HUES64 (cell line): ENCODE data around the gene PRPF31.
"Not testable (repeated sequence)": the region's sequence is repeated elsewhere in the genome, so short reads cannot be mapped to it uniquely, and the experiment has no call there.

Experiments
- H3K27ac ChIP-seq: 2 replicates; pipeline ENCODE4 v1.7.0; 2013; ENCODE audit warnings: low read depth, low read length, inconsistent platforms
- H3K27me3 ChIP-seq: 2 replicates; pipeline ENCODE4 v1.6.1; 2013; ENCODE audit warnings: mild to moderate bottlenecking, low read length; ENCODE audit not compliant: insufficient read depth
- H3K36me3 ChIP-seq: 2 replicates; pipeline ENCODE4 v1.6.1; 2013; ENCODE audit warnings: mild to moderate bottlenecking, low read length; ENCODE audit not compliant: insufficient read depth
- H3K4me1 ChIP-seq: 2 replicates; pipeline ENCODE4 v1.6.1; 2013; ENCODE audit warnings: mild to moderate bottlenecking, low read length, moderate library complexity; ENCODE audit not compliant: insufficient read depth
- H3K4me3 ChIP-seq: 2 replicates; pipeline ENCODE4 v1.5.1; 2013; ENCODE audit warnings: mild to moderate bottlenecking, low read length, moderate library complexity
- H3K9ac ChIP-seq: 2 replicates; pipeline ENCODE4 v1.6.1; 2013; ENCODE audit warnings: mild to moderate bottlenecking, low read depth, low read length
- H3K9me3 ChIP-seq: 2 replicates; pipeline ENCODE4 v1.6.1; 2013; ENCODE audit warnings: low read depth, low read length; ENCODE audit not compliant: insufficient read depth
- WGBS: fragments of 150-250, 120-280 bp; methylation state at CpG from one replicate; pipeline ENCODE4 v1.1.7; 2013; ENCODE audit warnings: missing lambda C conversion rate; 5-methylcytosine and 5-hydroxymethylcytosine counted together

The PRPF31 gene

GRCh38 chr19:54095859-54096616 lies 19.5 kb upstream of the PRPF31 start:
- peaks cover 30% of the 10 kb centered on the region for H3K27me3 ChIP-seq
- H3K4me3 ChIP-seq: peak overlapping the region; percentile 55
- WGBS: under 1% methylated on average over 46 of the region's 46 CpGs
- not testable (repeated sequence) for H3K36me3 ChIP-seq, H3K4me1 ChIP-seq, H3K9me3 ChIP-seq, H3K27ac ChIP-seq
- peak overlapping the region; percentile 46 for H3K9ac ChIP-seq

DNA sequence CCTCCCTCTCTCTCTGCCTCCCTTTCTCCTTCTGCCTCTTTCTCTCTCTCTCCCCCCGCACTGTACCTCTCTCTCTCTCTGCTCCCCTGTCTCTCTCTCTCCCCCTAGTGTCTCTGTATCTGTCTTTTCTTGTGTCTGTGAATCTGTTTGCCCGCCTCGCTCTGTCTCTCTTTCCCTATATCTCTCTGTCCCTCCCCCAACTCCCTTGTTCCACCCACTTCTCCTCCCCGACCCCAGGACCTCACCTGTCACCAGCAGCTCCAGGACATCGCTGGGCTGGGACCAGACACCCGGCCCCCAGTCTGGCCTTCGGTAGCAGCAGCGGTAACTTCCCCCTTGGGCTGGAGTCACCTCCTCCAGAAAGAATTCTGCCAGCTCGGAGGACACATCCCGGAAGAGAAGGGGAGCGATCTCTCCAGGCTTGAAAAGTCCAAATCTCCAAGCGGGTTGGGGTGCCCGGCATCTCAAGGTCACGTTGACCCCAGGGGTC lies 18.9 kb upstream of the PRPF31 start:
- H3K27ac ChIP-seq: 0 out of 2 replicates have a peak overlapping the region, but pooled peaks have one; percentile 30
- H3K4me3 ChIP-seq: peak overlapping the region; percentile 55

DNA sequence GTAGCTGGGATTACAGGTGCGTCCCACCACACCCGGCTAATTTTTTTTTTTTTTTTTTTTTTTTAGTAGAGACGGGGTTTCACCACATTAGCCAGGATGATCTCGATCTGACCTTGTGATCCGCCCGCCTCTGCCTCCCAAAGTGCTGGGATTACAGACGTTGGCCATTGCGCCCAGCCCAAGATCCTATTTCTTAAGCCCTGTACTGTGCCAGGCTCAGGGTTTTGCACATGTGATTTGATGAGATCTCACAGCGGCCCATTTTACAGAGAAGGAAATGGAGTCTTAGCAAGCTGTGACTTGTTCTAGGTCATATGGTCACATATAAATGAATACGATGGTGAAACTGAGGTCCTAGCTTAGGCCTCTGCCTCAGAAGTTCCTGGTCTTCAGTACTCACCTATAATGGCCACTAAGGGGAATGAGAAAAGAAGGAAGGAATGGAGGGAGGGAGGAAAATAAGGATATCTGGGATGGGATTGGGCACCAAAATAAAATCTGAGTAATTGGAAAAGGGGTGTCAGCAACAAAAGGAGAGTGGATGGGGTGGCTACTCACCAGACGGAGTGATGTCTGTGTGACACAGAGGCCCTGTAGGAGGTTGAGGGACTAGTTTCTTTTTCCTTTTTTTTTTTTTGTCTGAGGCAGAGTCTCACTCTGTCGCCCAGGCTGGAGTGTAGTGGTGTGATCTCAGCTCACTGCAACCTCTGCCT lies 16.2 kb upstream of the PRPF31 start:
- peaks cover 27% of the 10 kb centered on the region for H3K27me3 ChIP-seq
- H3K27ac ChIP-seq: no peak overlapping the region
- H3K4me3 ChIP-seq: no peak overlapping the region
- H3K36me3 ChIP-seq: peaks cover 1% of the 10 kb centered on the region
- 94% methylated on average over 10 of the region's 12 CpGs for WGBS
- no peaks in the 10 kb centered on the region for H3K9me3 ChIP-seq
- H3K4me1 ChIP-seq: peaks cover 5% of the 10 kb centered on the region; the same call in 1 of the 2 replicates
- no peak overlapping the region for H3K9ac ChIP-seq

More for the DNA sequence above, 18.9 kb upstream of the PRPF31 start:
- Histone ChIP-seq H3K9me3 (no peaks in the 10 kb centered on the region), H3K4me1 (peaks cover 5% of the 10 kb centered on the region; the same call in 1 of the 2 replicates), H3K36me3 (no peaks in the 10 kb centered on the region), H3K27me3 (peaks cover 30% of the 10 kb centered on the region), H3K9ac (peak overlapping the region; percentile 46; the same call in 1 of the 2 replicates)
- 16% methylated on average over 14 of the region's 14 CpGs for WGBS

- H3K36me3 ChIP-seq, H3K4me1 ChIP-seq, H3K27ac ChIP-seq, H3K9ac ChIP-seq, H3K4me3 ChIP-seq, H3K9me3 ChIP-seq: not testable (repeated sequence)
- WGBS: 83% methylated on average over 9 of the region's 9 CpGs
- peaks cover 22% of the 10 kb centered on the region for H3K27me3 ChIP-seq
Measured at GRCh38 chr19:54099903-54100255, 15.7 kb upstream of the PRPF31 start.

GRCh38 chr19:54100561-54100960 lies 15.0 kb upstream of the PRPF31 start, which contains the start of gene OSCAR:
OSCAR (minus strand) TSS chr19:54100803; CDS start chr19:54100792, 11 bp downstream.
- H3K4me1 ChIP-seq: peaks cover 5% of the 10 kb centered on the region; the same call in 1 of the 2 replicates
- no peaks in the 10 kb centered on the region for H3K9me3 ChIP-seq
- no peak within 1 kb of the TSS for H3K4me3 ChIP-seq
- peaks cover 15% of the 10 kb centered on the region for H3K27me3 ChIP-seq
- 0 out of 2 replicates have a peak within 1 kb of the TSS, but pooled peaks have one; percentile 35 for H3K27ac ChIP-seq
- peaks cover 10% of the 10 kb centered on the region for H3K36me3 ChIP-seq
- WGBS: 84% methylated on average over 4 of the region's 5 CpGs
- H3K9ac ChIP-seq: no peak within 1 kb of the TSS

DNA sequence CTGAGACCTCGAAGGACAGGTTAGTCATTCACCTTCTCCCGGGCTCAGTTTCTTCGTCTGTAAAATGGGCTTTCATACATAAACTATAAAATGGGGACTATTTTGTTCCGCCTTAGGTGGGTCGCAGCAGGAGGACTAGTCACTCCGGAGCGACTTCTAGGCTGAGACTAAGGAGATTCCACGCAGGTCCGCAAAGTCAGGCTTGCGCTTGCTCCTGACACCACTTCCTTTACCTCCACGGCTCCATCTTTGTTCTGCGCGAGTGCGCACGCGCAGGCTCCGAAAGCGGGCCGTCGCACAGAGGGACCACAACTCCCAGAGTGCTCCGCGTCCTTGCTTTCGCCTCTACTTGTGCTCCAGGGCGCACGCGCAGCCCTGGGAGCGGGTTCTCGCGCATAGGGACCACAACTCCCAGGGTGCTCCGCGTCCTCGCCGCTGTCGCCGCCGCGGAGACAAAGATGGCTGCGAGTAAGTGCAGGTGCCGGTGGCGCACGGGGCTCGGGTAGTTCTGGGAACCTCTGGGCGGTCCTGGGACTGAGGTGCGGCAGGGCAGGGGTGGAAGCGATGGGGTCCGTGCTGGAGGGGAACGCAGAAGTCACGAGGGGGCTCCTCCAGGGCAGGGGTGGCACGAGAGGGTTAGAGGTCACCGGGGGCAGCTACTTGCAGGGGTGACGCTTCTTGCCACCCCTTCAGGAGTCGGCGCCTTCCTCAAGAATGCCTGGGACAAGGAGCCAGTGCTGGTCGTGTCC lies 13.0 kb upstream of the PRPF31 start, which contains the start of gene NDUFA3:
Gene NDUFA3, plus strand, starts transcription at position 435 of the 749 bp plus-strand sequence. Its CDS starts 24 bp downstream, at position 459.
- Histone ChIP-seq H3K27me3 (no peaks in the 10 kb centered on the region), H3K9me3 (no peaks in the 10 kb centered on the region), H3K9ac (peak within 1 kb of the TSS; percentile 81), H3K4me1 (no peaks in the 10 kb centered on the region), H3K4me3 (peak within 1 kb of the TSS; percentile 90), H3K36me3 (peaks cover 30% of the 10 kb centered on the region), H3K27ac (peak within 1 kb of the TSS; percentile 49)
- 6% methylated on average over 54 of the region's 54 CpGs for WGBS

- Histone ChIP-seq H3K4me1 (no peaks in the 10 kb centered on the region), H3K9ac (no peak overlapping the region), H3K9me3 (no peaks in the 10 kb centered on the region), H3K27ac (no peak overlapping the region), H3K27me3 (no peaks in the 10 kb centered on the region), H3K36me3 (peaks cover 55% of the 10 kb centered on the region), H3K4me3 (no peak overlapping the region)
- WGBS: 93% methylated on average over 11 of the region's 11 CpGs
Measured at GRCh38 chr19:54104998-54105715, 10.4 kb upstream of the PRPF31 start.

DNA sequence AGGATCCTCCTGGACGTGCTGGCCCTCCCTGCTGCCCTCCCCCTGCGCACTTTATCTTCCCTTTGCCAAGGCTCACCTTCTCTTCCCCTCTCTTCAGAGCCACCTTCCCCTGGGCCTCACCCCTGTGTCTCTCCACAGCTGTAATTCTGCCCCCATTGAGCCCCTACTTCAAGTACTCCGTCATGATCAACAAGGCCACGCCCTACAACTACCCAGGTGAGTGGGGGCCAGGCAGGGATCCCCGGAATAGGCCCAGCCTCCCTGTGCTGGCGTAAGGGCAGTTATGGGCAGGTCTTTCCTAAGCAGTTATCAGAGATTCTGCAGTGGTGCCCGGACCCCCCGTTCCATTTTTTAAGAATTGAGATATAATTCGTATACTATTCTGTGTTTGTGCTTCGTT lies 9.8 kb upstream of the PRPF31 start:
- H3K27ac ChIP-seq: no peak overlapping the region
- no peaks in the 10 kb centered on the region for H3K4me1 ChIP-seq
- H3K27me3 ChIP-seq: no peaks in the 10 kb centered on the region
- H3K9me3 ChIP-seq: no peaks in the 10 kb centered on the region
- H3K36me3 ChIP-seq: peaks cover 62% of the 10 kb centered on the region
- 90% methylated on average over 10 of the region's 10 CpGs for WGBS
- H3K4me3 ChIP-seq: no peak overlapping the region
- no peak overlapping the region for H3K9ac ChIP-seq

DNA sequence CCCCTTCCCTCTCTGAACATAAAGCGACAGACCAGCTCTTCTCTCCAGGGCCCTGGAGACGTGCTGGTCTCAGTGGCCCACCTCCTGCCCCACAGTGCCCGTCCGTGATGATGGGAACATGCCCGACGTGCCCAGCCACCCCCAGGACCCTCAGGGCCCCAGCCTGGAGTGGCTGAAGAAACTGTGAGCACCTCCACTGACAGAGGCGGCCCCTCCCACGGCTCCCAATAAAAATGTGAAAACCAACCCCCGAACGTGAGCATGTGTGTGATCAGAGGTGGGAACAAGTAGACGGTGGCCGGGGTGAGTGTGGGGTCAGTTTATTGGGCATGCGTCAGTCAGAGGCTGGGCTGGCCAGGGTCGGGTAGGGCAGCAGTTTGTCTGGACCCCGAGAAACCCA lies 8.8 kb upstream of the PRPF31 start:
- WGBS: 95% methylated on average over 15 of the region's 15 CpGs
- no peak overlapping the region for H3K9ac ChIP-seq
- H3K36me3 ChIP-seq: peaks cover 66% of the 10 kb centered on the region
- no peak overlapping the region for H3K4me3 ChIP-seq
- H3K4me1 ChIP-seq: no peaks in the 10 kb centered on the region
- no peaks in the 10 kb centered on the region for H3K9me3 ChIP-seq
- no peaks in the 10 kb centered on the region for H3K27me3 ChIP-seq
- H3K27ac ChIP-seq: no peak overlapping the region

- Histone ChIP-seq H3K27me3 (no peaks in the 10 kb centered on the region), H3K4me1 (no peaks in the 10 kb centered on the region), H3K27ac (no peak overlapping the region), H3K36me3 (peaks cover 66% of the 10 kb centered on the region), H3K4me3 (no peak overlapping the region), H3K9ac (no peak overlapping the region), H3K9me3 (no peaks in the 10 kb centered on the region)
- 89% methylated on average over 20 of the region's 21 CpGs for WGBS
Measured at GRCh38 chr19:54107876-54108490, 7.6 kb upstream of the PRPF31 start.
